ENCODE data around the gene BRF1.

DNA sequence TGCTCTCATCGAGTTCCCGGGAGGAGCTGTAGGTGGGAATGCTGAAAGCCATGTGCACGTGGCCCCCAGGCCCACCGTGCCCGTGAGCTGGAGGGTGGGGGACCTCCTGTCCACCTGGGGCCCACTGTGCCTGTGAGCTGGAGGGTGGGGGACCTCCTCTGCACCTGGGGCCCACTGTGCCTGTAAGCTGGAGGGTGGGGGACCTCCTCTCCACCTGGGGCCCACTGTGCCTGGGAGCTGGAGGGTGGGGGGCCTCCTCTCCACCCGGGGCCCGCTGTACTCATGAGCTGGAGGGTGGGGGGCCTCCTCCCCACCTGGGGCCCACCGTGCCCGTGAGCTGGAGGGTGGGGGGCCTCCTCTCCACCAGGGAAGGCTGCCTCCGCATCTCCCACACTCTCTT, 105.8 kb downstream of the BRF1 start:
- TF ChIP-seq, protein P1, sequence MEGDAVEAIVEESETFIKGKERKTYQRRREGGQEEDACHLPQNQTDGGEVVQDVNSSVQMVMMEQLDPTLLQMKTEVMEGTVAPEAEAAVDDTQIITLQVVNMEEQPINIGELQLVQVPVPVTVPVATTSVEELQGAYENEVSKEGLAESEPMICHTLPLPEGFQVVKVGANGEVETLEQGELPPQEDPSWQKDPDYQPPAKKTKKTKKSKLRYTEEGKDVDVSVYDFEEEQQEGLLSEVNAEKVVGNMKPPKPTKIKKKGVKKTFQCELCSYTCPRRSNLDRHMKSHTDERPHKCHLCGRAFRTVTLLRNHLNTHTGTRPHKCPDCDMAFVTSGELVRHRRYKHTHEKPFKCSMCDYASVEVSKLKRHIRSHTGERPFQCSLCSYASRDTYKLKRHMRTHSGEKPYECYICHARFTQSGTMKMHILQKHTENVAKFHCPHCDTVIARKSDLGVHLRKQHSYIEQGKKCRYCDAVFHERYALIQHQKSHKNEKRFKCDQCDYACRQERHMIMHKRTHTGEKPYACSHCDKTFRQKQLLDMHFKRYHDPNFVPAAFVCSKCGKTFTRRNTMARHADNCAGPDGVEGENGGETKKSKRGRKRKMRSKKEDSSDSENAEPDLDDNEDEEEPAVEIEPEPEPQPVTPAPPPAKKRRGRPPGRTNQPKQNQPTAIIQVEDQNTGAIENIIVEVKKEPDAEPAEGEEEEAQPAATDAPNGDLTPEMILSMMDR (IDR thresholded peaks at IDR 0.05; ENCODE audit: poor library complexity), result no peak
- TF ChIP-seq EZH2phosphoT487 (IDR thresholded peaks at IDR 0.05; ENCODE audit: low read depth, severe bottlenecking, unreplicated experiment) (no peak), EZH2 (IDR thresholded peaks at IDR 0.05; ENCODE audit: borderline replicate concordance) (no peak)

Measured in hepatocyte (in vitro differentiated cells).